Upper lobe of left lung (tissue), 4 donors: ENCODE data around the gene TMEM43.

ENCODE experiments used
- CTCF ChIP-seq, 6 experiments: fragments of 450-650 bp in 4 of 6; fragments of 200-600 bp in 2 of 6; sonication (generic) in 2 of 6; IDR thresholded peaks; one replicate each; pipeline ENCODE4 v1.5.1; 2016 to 2019; ENCODE audit warnings: antibody characterized with exemption in 6 of 6
- POLR2A ChIP-seq, 4 donors: fragments of 450-650 bp; IDR thresholded peaks; one replicate each; pipeline ENCODE4 v1.5.1; 2016 to 2017; ENCODE audit warnings: antibody characterized with exemption in 4 of 4, mild to moderate bottlenecking in 2 of 4
- POLR2AphosphoS5 ChIP-seq, 2 donors: sonication (generic); formaldehyde crosslinking; IDR thresholded peaks; one replicate each; pipeline ENCODE4 v1.5.1; 2017; ENCODE audit warnings: antibody characterized with exemption in 2 of 2

- TF ChIP-seq CTCF (IDR thresholded peaks at IDR 0.05) (no peak), POLR2A (IDR thresholded peaks at IDR 0.05) (no peak), POLR2AphosphoS5 (IDR thresholded peaks at IDR 0.05) (no peak)
Observed at GRCh38 chr3:14147617-14148016, 22.8 kb downstream of the TMEM43 start.
